Peyer's patch (tissue), 4 donors: ENCODE data around the gene PLA2G2C.

Experiments used
- POLR2A ChIP-seq, 2 donors: fragments of 450-650 bp; IDR thresholded peaks; one replicate each; pipeline ENCODE4 v1.5.1; 2017; ENCODE audit warnings: antibody characterized with exemption in 2 of 2, mild to moderate bottlenecking in 2 of 2, moderate library complexity in 2 of 2
- TF ChIP-seq, protein P1 (sequence below), 6 experiments: fragments of 450-650 bp in 4 of 6; fragments of 200-600 bp in 2 of 6; sonication (generic) in 1 of 6; IDR thresholded peaks; one replicate each; pipeline ENCODE4 v1.5.1; 2017 to 2019; ENCODE audit warnings: antibody characterized with exemption in 6 of 6, mild to moderate bottlenecking in 3 of 6, moderate library complexity in 1 of 6

DNA sequence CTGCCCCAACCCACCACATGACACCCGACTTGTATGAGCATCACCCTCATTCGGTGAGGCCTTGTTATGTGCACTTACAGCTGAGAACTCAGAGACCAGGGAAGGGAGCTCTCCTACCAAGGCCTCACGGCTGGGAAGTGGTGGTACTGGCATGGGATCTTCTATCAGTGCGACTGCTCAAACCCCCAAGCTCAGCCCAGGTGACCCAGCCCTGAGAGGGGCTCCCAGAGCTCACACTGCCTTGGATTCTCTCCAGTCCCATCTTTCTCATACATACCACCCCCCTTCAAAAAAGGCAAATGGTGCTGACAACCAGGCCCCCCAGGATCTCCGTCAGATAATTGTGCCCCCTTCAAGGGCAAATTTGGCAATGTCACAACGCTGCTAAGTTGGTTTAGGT lies 48.0 kb downstream of the PLA2G2C start:
- TF ChIP-seq, protein P1, sequence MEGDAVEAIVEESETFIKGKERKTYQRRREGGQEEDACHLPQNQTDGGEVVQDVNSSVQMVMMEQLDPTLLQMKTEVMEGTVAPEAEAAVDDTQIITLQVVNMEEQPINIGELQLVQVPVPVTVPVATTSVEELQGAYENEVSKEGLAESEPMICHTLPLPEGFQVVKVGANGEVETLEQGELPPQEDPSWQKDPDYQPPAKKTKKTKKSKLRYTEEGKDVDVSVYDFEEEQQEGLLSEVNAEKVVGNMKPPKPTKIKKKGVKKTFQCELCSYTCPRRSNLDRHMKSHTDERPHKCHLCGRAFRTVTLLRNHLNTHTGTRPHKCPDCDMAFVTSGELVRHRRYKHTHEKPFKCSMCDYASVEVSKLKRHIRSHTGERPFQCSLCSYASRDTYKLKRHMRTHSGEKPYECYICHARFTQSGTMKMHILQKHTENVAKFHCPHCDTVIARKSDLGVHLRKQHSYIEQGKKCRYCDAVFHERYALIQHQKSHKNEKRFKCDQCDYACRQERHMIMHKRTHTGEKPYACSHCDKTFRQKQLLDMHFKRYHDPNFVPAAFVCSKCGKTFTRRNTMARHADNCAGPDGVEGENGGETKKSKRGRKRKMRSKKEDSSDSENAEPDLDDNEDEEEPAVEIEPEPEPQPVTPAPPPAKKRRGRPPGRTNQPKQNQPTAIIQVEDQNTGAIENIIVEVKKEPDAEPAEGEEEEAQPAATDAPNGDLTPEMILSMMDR (IDR thresholded peaks at IDR 0.05) = no peak
- TF ChIP-seq POLR2A (IDR thresholded peaks at IDR 0.05) = no peak
